K562 (cell line): ENCODE data around the gene GABRD. TPM values are rescaled to one million over a fixed set of nuclear protein-coding genes. Genes with fewer than 3 reads are reported as not detected.

ENCODE experiments used
- CREB3L1 ChIP-seq: fragments of 450-650 bp; IDR thresholded peaks from 2 replicates; pipeline ENCODE4 v1.6.1; 2014; ENCODE audit warnings: low read depth, mild to moderate bottlenecking, moderate library complexity, borderline replicate concordance
- E2F3 ChIP-seq: fragments of 250-450 bp; sonication (Bioruptor Pico); IDR thresholded peaks from 2 replicates; pipeline ENCODE4 v1.4.0; 2020; ENCODE audit warnings: mild to moderate bottlenecking
- EWSR1 ChIP-seq: fragments of 450-650 bp; IDR thresholded peaks from 2 replicates; pipeline ENCODE4 v1.6.1; 2018; ENCODE audit warnings: borderline replicate concordance, mild to moderate bottlenecking, low read depth, moderate library complexity; ENCODE audit not compliant: partially characterized antibody
- FOXA3 ChIP-seq, 2 experiments: fragments of 450-650 bp in 1 of 2; sonication (generic) in 1 of 2; formaldehyde crosslinking; IDR thresholded peaks in 1 of 2; conservative IDR thresholded peaks in 1 of 2; 2 replicates each; pipeline versions ENCODE4 v1.4.0 to v1.8.0; 2020 to 2022; ENCODE audit warnings: mild to moderate bottlenecking in 2 of 2, missing genetic modification reagents in 1 of 2
- MAX ChIP-seq: sonication (generic); formaldehyde crosslinking; IDR thresholded peaks from 2 replicates; pipeline ENCODE4 v1.9.0; 2022; ENCODE audit warnings: mild to moderate bottlenecking, missing genetic modification reagents
- NR1H2 ChIP-seq: sonication (generic); formaldehyde crosslinking; IDR thresholded peaks from 2 replicates; pipeline ENCODE4 v1.4.0; 2020; ENCODE audit warnings: mild to moderate bottlenecking, missing genetic modification reagents
- SIRT6 ChIP-seq: IDR thresholded peaks from one replicate; pipeline ENCODE4 v1.6.1; 2012; ENCODE audit warnings: low read depth, mild to moderate bottlenecking, control low read depth, inconsistent platforms, low read length, moderate library complexity
- ZNF3 ChIP-seq: fragments of 250-450 bp; sonication (Bioruptor Pico); IDR thresholded peaks from 2 replicates; pipeline ENCODE4 v1.5.0; 2021; ENCODE audit warnings: mild to moderate bottlenecking, moderate library complexity
- ZNF444 ChIP-seq: fragments of 250-450 bp; sonication (Bioruptor Pico); IDR thresholded peaks from 2 replicates; pipeline ENCODE4 v1.4.0; 2020; ENCODE audit warnings: mild to moderate bottlenecking, moderate library complexity
- ZNF740 ChIP-seq, 3 experiments: fragments of 200-800 bp in 1 of 3; sonication (Bioruptor generic) in 1 of 3; sonication (generic) in 1 of 3; formaldehyde crosslinking in 1 of 3; IDR thresholded peaks; 2 replicates each; pipeline versions ENCODE4 v1.6.1 to v1.8.0; 2016 to 2022; ENCODE audit warnings: mild to moderate bottlenecking in 2 of 3, missing compliant biosample characterization in 2 of 3, missing genetic modification characterization in 2 of 3, missing genetic modification reagents in 1 of 3
- ZNF830 ChIP-seq: fragments of 250-450 bp; sonication (Bioruptor Pico); IDR thresholded peaks from 2 replicates; pipeline ENCODE4 v1.5.0; 2021; ENCODE audit warnings: mild to moderate bottlenecking
- polyA plus RNA-seq, 8 experiments: library from polyadenylated mRNA; depleted of rRNA in 4 of 8; stranded (reverse) in 5 of 8; unstranded in 3 of 8; fragments of >200 nt; fragmentation: Nextera tagmentation in 2 of 8; fragmentation: Illumina TruSeq in 1 of 8; extraction: Ambion mirVana in 2 of 8; extraction: Trizol in 1 of 8; gene quantifications; 2 replicates each; pipeline versions ENCODE4 v1.2.1 to v1.2.3, GENCODE V29; 2011 to 2014; ENCODE audit warnings: inconsistent platforms in 1 of 8, missing spikeins in 1 of 8
- total RNA-seq, 7 experiments: library from RNA; depleted of rRNA in 6 of 7; stranded (reverse); fragments of >200 nt in 6 of 7; fragmentation: Illumina TruSeq in 2 of 7; extraction: Trizol in 2 of 7; gene quantifications; 2 replicates each; pipeline versions ENCODE4 v1.2.1 to v1.2.3, GENCODE V29; 2011 to 2021; ENCODE audit warnings: low replicate concordance in 1 of 7
- TF ChIP-seq, protein P1 (sequence below): sonication (generic); formaldehyde crosslinking; IDR thresholded peaks from 2 replicates; pipeline ENCODE4 v1.8.0; 2023; ENCODE audit warnings: mild to moderate bottlenecking, missing genetic modification reagents
- TF ChIP-seq, protein P2 (sequence below): sonication (generic); formaldehyde crosslinking; IDR thresholded peaks from 2 replicates; pipeline ENCODE4 v1.8.0; 2022; ENCODE audit warnings: mild to moderate bottlenecking, low read depth, missing genetic modification reagents

The GABRD gene
- total and polyA plus RNA-seq, 9 of the 15 experiments (the other 6 are each of a cell fraction or from before 2014, with no cell fraction given): 0.07 TPM; not detected in 8

DNA sequence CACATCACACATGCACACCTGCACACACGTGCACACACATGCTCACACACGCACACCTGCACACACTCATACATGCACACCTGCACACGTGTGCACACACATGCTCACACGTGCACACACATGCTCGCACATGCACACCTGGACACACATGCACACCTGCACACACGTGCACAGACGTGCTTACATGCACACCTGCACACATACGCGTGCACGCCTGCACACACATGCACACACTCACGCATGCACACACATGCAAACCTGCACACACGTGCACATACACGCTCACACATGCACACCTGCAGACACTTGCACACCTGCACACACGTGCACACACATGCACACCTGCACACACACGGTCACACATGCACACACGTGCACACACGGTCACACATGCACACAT is 48.1 kb upstream of the GABRD start (continued):
- TF ChIP-seq, protein P1, sequence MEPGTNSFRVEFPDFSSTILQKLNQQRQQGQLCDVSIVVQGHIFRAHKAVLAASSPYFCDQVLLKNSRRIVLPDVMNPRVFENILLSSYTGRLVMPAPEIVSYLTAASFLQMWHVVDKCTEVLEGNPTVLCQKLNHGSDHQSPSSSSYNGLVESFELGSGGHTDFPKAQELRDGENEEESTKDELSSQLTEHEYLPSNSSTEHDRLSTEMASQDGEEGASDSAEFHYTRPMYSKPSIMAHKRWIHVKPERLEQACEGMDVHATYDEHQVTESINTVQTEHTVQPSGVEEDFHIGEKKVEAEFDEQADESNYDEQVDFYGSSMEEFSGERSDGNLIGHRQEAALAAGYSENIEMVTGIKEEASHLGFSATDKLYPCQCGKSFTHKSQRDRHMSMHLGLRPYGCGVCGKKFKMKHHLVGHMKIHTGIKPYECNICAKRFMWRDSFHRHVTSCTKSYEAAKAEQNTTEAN (CRISPR knock-in tag): peak; percentile 100
- no peak for TF ChIP-seq ZNF444 (CRISPR knock-in tag)
- TF ChIP-seq EWSR1: no peak
- TF ChIP-seq E2F3 (CRISPR knock-in tag): no peak
- TF ChIP-seq ZNF3 (CRISPR knock-in tag): no peak
- no peak for TF ChIP-seq CREB3L1
- no peak for TF ChIP-seq FOXA3 (CRISPR knock-in tag; conservative IDR thresholded peaks at IDR 0.05 in 1 of 2, IDR thresholded peaks at IDR 0.05 in 1 of 2)
- TF ChIP-seq NR1H2 (CRISPR knock-in tag): no peak
- TF ChIP-seq, protein P2, sequence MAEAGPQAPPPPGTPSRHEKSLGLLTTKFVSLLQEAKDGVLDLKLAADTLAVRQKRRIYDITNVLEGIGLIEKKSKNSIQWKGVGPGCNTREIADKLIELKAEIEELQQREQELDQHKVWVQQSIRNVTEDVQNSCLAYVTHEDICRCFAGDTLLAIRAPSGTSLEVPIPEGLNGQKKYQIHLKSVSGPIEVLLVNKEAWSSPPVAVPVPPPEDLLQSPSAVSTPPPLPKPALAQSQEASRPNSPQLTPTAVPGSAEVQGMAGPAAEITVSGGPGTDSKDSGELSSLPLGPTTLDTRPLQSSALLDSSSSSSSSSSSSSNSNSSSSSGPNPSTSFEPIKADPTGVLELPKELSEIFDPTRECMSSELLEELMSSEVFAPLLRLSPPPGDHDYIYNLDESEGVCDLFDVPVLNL (CRISPR knock-in tag): no peak
- no peak for TF ChIP-seq SIRT6
- TF ChIP-seq MAX (CRISPR knock-in tag): peak; percentile 86
- TF ChIP-seq ZNF830 (CRISPR knock-in tag): no peak
- TF ChIP-seq ZNF740 (CRISPR knock-in tag; IDR thresholded peaks at IDR 0.05): no peak
- no peak for TF ChIP-seq ZNF740 (tag; IDR thresholded peaks at IDR 0.05)
- TF ChIP-seq, all 486 proteins: peak for 4
